GM12801 (cell line): ENCODE data around the gene NLGN4X.

Source experiments
- TF ChIP-seq, protein P1 (sequence below): IDR thresholded peaks from one replicate; pipeline ENCODE4 v1.5.1; 2011; ENCODE audit warnings: control low read depth; ENCODE audit not compliant: insufficient read length; ENCODE audit errors: extremely low read depth

NLGN4X gene

DNA sequence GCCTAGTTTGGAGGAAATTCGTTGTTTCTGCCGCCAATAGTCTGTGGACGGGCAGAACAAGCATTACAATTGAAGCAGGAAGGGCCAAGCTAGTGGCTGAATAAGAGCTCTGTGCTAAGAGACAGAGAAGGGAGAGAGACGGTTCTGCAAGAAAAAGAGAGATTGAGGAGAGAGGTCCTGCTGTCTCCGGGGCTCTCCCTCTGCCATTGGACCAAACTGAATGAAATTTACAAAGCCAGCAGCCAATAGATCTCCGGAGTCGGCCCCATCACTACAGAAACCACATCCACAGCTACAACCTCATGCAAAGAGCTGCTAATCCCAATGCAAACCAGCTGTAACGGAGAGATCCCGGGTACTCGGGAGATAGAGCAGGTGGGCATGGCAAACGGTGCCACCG, at the start of gene NLGN4X:
Gene NLGN4X (minus strand): TSS at position 148 of the 400 bp plus-strand sequence. CDS start 77,401 bp downstream, outside the sequence.
- TF ChIP-seq, protein P1, sequence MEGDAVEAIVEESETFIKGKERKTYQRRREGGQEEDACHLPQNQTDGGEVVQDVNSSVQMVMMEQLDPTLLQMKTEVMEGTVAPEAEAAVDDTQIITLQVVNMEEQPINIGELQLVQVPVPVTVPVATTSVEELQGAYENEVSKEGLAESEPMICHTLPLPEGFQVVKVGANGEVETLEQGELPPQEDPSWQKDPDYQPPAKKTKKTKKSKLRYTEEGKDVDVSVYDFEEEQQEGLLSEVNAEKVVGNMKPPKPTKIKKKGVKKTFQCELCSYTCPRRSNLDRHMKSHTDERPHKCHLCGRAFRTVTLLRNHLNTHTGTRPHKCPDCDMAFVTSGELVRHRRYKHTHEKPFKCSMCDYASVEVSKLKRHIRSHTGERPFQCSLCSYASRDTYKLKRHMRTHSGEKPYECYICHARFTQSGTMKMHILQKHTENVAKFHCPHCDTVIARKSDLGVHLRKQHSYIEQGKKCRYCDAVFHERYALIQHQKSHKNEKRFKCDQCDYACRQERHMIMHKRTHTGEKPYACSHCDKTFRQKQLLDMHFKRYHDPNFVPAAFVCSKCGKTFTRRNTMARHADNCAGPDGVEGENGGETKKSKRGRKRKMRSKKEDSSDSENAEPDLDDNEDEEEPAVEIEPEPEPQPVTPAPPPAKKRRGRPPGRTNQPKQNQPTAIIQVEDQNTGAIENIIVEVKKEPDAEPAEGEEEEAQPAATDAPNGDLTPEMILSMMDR, result no peak

DNA sequence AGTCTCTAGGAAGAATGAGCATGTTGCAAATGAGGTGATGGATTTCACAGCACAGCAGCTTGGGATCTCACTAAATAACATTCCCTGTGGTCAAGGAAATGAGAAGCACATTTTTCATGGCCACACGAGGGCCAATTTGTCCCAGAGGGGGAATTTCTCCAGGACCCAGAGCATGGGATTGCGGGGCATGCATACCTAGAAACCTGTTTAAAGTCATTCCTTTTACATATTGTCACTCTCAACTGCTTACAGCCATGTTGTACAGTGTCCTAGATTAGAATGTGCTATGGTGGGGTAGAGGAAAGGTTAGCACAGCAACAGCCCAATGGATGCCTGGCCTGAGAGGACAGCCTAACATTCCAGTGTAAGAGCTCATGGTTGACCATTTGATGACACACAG, 37.4 kb upstream of the NLGN4X start:
- TF ChIP-seq, protein P1, result no peak

DNA sequence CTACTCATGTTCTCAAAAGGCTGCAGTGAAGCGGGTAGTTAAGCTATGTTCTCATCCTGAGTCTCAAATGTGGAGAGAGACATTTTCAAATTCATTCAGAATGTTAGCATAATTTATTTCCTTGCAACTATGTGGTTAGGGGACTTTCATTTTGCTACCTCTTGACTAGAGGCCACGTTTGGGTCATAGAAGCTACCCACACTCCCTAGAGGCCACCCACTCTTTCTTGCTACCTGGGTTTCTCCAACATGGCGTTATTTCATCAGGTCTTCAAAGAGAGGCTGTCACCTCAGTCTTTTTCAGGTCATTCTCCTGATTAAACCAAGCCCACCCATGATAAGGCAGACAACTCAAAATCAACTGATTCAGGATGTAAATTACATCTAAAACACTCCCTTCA, 34.3 kb upstream of the NLGN4X start:
- TF ChIP-seq, protein P1, result no peak

DNA sequence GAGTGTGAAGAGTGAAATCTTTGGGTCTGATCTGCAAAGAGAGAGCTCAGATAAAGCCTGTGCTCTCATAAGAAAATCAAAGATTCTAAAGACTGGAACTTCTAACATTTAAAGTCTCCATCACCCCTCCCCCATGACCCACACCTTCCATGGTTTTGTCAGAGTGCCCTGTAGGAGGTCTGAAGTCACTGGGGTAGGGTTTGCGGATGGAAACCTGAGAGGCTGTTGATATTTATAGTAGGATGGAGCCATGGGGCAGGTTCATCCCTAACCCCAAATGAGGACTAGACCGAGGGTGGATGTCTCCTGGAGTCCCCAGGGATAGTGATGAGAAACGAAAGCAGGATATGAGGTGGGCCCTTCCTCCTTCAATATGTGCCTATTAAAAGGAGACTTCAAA, 28.4 kb upstream of the NLGN4X start:
- TF ChIP-seq, protein P1, result no peak

DNA sequence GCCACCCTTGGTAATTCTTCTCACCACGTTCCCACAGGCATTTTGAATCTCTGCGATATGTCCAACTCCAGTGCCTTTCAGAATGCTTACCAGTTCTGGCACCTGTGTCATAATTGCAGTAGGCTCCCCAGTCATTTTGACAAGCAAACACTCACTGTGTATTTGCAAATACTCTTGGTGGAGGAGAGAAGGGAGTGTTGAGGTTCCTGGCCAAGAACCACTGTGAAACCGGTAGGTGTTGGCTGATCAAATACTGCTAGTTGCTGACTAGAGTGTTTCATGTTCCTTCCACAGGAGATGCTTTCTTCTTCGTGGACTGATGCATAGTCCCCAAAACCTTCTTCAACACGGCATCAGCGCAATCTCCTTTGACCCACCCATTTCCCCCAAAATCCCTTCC, 16.0 kb upstream of the NLGN4X start:
- TF ChIP-seq, protein P1, result no peak

DNA sequence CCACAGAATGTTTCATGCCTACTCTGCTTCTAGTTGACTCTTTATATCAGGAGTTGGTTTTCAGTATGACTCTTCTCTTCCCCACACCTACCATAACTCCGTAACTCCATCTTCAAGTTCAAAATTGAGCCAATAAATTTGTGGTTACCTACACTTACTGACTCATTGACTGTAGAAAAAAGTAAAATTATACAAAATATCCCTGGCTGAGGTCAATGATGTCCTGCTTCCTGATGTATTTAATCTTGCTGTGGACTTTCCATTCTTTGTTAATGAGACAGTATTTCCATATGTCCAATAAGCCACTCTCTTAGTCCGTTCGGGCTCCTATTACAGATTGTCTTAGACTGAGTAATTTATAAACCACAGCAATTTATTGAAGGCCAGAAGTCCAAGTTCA, 9.9 kb upstream of the NLGN4X start:
- TF ChIP-seq, protein P1, result no peak

DNA sequence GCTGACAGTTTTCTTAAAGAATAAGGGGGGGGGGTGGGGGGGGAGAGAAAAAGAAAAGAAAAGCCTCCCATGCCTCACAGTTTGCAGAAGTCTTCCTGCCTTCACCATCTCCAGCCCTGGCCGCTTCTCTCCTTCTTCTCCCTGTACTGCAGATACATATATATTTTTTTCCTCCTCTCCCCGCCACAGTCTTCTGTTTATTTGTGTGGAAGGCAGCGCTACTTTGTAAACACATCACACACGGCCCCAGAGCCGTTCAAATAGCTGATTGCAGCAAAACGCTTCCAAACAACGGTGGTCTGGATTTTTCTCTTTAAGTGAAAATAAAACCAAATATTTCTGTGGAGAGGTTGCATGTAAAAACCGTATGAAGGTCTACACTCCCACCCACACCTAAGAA, 732 bp downstream of the NLGN4X start:
- TF ChIP-seq, protein P1, result no peak

DNA sequence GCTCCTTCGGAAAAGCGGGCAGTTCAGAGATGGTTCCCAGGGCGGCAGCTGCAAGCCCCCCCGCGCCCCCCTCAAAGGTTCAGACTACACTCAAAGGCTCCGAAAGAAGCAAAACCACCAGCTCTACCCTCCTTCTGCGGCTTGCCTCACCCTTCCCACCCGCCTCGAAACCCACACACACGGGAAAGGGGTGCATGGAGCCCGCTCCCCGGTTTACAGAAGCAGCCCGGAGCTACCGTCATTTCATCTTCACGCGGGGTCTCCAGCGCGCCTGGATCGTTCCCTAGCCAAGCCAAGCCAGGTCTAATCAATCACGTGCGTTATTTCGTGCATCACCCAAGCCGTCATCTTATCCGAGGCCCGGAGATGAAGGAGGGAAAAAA, 1.2 kb downstream of the NLGN4X start:
- TF ChIP-seq, protein P1, result no peak
